MG63 (cell line): ENCODE results near the gene ENOPH1. TPM values are rescaled to one million over a fixed set of nuclear protein-coding genes. Genes with fewer than 3 reads are reported as not detected.
A peak's percentile ranks its signal among the peaks of the same experiment; 100 is the strongest.

ENCODE experiments used
- DNase-seq: peaks from one replicate; pipeline ENCODE4 v3.0.0-alpha.2; 2020
- H3K27me3 ChIP-seq: fragments of 250-450 bp; sonication (Bioruptor Pico); 2 replicates; pipeline ENCODE4 v1.5.1; 2020; ENCODE audit warnings: mild to moderate bottlenecking, moderate library complexity
- H3K36me3 ChIP-seq: fragments of 250-450 bp; sonication (Bioruptor Pico); 2 replicates; pipeline ENCODE4 v1.5.1; 2020; ENCODE audit warnings: mild to moderate bottlenecking, moderate library complexity
- H3K4me3 ChIP-seq: fragments of 250-450 bp; sonication (Bioruptor Pico); 2 replicates; pipeline ENCODE4 v1.5.1; 2020; ENCODE audit warnings: mild to moderate bottlenecking, moderate library complexity
- H3K9me3 ChIP-seq: fragments of 250-450 bp; sonication (Bioruptor Pico); 2 replicates; pipeline ENCODE4 v1.5.1; 2020; ENCODE audit warnings: mild to moderate bottlenecking, moderate library complexity
- total RNA-seq: library from RNA; depleted of rRNA; stranded (reverse); fragments of >200 nt; shearing (Covaris generic); gene quantifications from 2 replicates; pipeline ENCODE4 v1.2.3, GENCODE V29; 2014; ENCODE audit warnings: low replicate concordance

ENOPH1 gene
- total RNA-seq, 1 experiment from 2014 or later: 42.7 TPM

- Histone ChIP-seq H3K4me3 (no peak overlapping the region), H3K9me3 (no peaks in the 10 kb centered on the region), H3K36me3 (no peaks in the 10 kb centered on the region), H3K27me3 (no peaks in the 10 kb centered on the region)
- peak; percentile 41 for DNase-seq
Observed at GRCh38 chr4:82481506-82481840, 51.1 kb downstream of the ENOPH1 start.

GRCh38 chr4:82482387-82482786 lies 52.0 kb downstream of the ENOPH1 start:
- H3K4me3 ChIP-seq: no peak overlapping the region
- H3K27me3 ChIP-seq: no peaks in the 10 kb centered on the region
- DNase-seq: no peak
- no peaks in the 10 kb centered on the region for H3K36me3 ChIP-seq
- no peaks in the 10 kb centered on the region for H3K9me3 ChIP-seq

GRCh38 chr4:82484996-82485783 lies 54.8 kb downstream of the ENOPH1 start:
- Histone ChIP-seq H3K9me3 (no peaks in the 10 kb centered on the region), H3K27me3 (no peaks in the 10 kb centered on the region)
- DNase-seq: no peak

GRCh38 chr4:82489076-82489475 lies 58.7 kb downstream of the ENOPH1 start:
- no peaks in the 10 kb centered on the region for H3K36me3 ChIP-seq
- H3K27me3 ChIP-seq: no peaks in the 10 kb centered on the region
- no peak overlapping the region for H3K4me3 ChIP-seq
- no peaks in the 10 kb centered on the region for H3K9me3 ChIP-seq
- DNase-seq: no peak

More at GRCh38 chr4:82484996-82485783, 54.8 kb downstream of the ENOPH1 start:
- Histone ChIP-seq H3K36me3 (no peaks in the 10 kb centered on the region), H3K4me3 (no peak overlapping the region)

GRCh38 chr4:82489987-82490386 lies 59.6 kb downstream of the ENOPH1 start:
- Histone ChIP-seq H3K9me3 (no peaks in the 10 kb centered on the region), H3K36me3 (no peaks in the 10 kb centered on the region), H3K27me3 (no peaks in the 10 kb centered on the region), H3K4me3 (no peak overlapping the region)
- DNase-seq: no peak

- peak; percentile 82 for DNase-seq
- no peaks in the 10 kb centered on the region for H3K9me3 ChIP-seq
- H3K27me3 ChIP-seq: no peaks in the 10 kb centered on the region
- no peaks in the 10 kb centered on the region for H3K36me3 ChIP-seq
- H3K4me3 ChIP-seq: no peak overlapping the region
Observed at GRCh38 chr4:82491251-82491960, 61.0 kb downstream of the ENOPH1 start.

- Histone ChIP-seq H3K9me3 (no peaks in the 10 kb centered on the region), H3K27me3 (no peaks in the 10 kb centered on the region), H3K4me3 (no peak overlapping the region), H3K36me3 (no peaks in the 10 kb centered on the region)
- peak; percentile 12 for DNase-seq
Observed at GRCh38 chr4:82493721-82494425, 63.5 kb downstream of the ENOPH1 start.

- Histone ChIP-seq H3K4me3 (no peak overlapping the region), H3K36me3 (no peaks in the 10 kb centered on the region), H3K27me3 (no peaks in the 10 kb centered on the region), H3K9me3 (no peaks in the 10 kb centered on the region)
- no peak for DNase-seq
Observed at GRCh38 chr4:82495666-82496065, 65.3 kb downstream of the ENOPH1 start.

GRCh38 chr4:82496349-82496748 lies 66.0 kb downstream of the ENOPH1 start:
- no peak overlapping the region for H3K4me3 ChIP-seq
- H3K36me3 ChIP-seq: no peaks in the 10 kb centered on the region
- H3K9me3 ChIP-seq: no peaks in the 10 kb centered on the region
- no peak for DNase-seq
- no peaks in the 10 kb centered on the region for H3K27me3 ChIP-seq

GRCh38 chr4:82499738-82500434 lies 69.5 kb downstream of the ENOPH1 start:
- DNase-seq: no peak
- H3K4me3 ChIP-seq: no peak overlapping the region

GRCh38 chr4:82500435-82501153 lies 70.2 kb downstream of the ENOPH1 start:
- Histone ChIP-seq H3K4me3 (no peak overlapping the region), H3K9me3 (no peaks in the 10 kb centered on the region), H3K27me3 (no peaks in the 10 kb centered on the region), H3K36me3 (no peaks in the 10 kb centered on the region)
- no peak for DNase-seq

More at GRCh38 chr4:82499738-82500434, 69.5 kb downstream of the ENOPH1 start:
- Histone ChIP-seq H3K27me3 (no peaks in the 10 kb centered on the region), H3K9me3 (no peaks in the 10 kb centered on the region), H3K36me3 (no peaks in the 10 kb centered on the region)

GRCh38 chr4:82501154-82501442 lies 70.7 kb downstream of the ENOPH1 start:
- no peak for DNase-seq
- Histone ChIP-seq H3K27me3 (no peaks in the 10 kb centered on the region), H3K9me3 (no peaks in the 10 kb centered on the region), H3K36me3 (no peaks in the 10 kb centered on the region), H3K4me3 (no peak overlapping the region)

GRCh38 chr4:82508011-82508410 lies 77.6 kb downstream of the ENOPH1 start:
- H3K27me3 ChIP-seq: no peaks in the 10 kb centered on the region
- no peaks in the 10 kb centered on the region for H3K36me3 ChIP-seq
- DNase-seq: no peak
- H3K4me3 ChIP-seq: no peak overlapping the region
- no peaks in the 10 kb centered on the region for H3K9me3 ChIP-seq

GRCh38 chr4:82508806-82509428 lies 78.5 kb downstream of the ENOPH1 start:
- no peak overlapping the region for H3K4me3 ChIP-seq
- H3K27me3 ChIP-seq: no peaks in the 10 kb centered on the region
- no peak for DNase-seq
- no peaks in the 10 kb centered on the region for H3K36me3 ChIP-seq
- no peaks in the 10 kb centered on the region for H3K9me3 ChIP-seq

GRCh38 chr4:82510216-82510615 lies 79.8 kb downstream of the ENOPH1 start:
- no peak for DNase-seq
- H3K27me3 ChIP-seq: no peaks in the 10 kb centered on the region
- no peaks in the 10 kb centered on the region for H3K9me3 ChIP-seq
- H3K4me3 ChIP-seq: no peak overlapping the region
- H3K36me3 ChIP-seq: no peaks in the 10 kb centered on the region
